GM18519 (cell line): ENCODE data around the gene C9orf78.
A peak's percentile ranks its signal among the peaks of the same experiment; 100 is the strongest.

Experiments
- ATAC-seq: cut with Tn5 transposase; IDR thresholded peaks from one replicate; pipeline ENCODE4 v1.9.1; 2021; ENCODE audit warnings: mild to moderate bottlenecking, moderate library complexity; ENCODE audit not compliant: unreplicated experiment, low FRiP score

Gene C9orf78

GRCh38 chr9:129835128-129835859 lies at the start of gene C9orf78, which contains the start of gene USP20:
Gene C9orf78, minus strand, starts transcription at chr9:129835275. Its CDS starts 54 bp downstream, at chr9:129835221.
Gene USP20, plus strand, starts transcription at chr9:129835458. Its CDS starts 17,098 bp downstream, at chr9:129852556.
- peak; percentile 83 for ATAC-seq

- ATAC-seq = peak; percentile 35
Observed at GRCh38 chr9:129884220-129885017, 49.3 kb upstream of the C9orf78 start.

GRCh38 chr9:129881547-129882324 lies 46.7 kb upstream of the C9orf78 start:
- ATAC-seq = no peak

DNA sequence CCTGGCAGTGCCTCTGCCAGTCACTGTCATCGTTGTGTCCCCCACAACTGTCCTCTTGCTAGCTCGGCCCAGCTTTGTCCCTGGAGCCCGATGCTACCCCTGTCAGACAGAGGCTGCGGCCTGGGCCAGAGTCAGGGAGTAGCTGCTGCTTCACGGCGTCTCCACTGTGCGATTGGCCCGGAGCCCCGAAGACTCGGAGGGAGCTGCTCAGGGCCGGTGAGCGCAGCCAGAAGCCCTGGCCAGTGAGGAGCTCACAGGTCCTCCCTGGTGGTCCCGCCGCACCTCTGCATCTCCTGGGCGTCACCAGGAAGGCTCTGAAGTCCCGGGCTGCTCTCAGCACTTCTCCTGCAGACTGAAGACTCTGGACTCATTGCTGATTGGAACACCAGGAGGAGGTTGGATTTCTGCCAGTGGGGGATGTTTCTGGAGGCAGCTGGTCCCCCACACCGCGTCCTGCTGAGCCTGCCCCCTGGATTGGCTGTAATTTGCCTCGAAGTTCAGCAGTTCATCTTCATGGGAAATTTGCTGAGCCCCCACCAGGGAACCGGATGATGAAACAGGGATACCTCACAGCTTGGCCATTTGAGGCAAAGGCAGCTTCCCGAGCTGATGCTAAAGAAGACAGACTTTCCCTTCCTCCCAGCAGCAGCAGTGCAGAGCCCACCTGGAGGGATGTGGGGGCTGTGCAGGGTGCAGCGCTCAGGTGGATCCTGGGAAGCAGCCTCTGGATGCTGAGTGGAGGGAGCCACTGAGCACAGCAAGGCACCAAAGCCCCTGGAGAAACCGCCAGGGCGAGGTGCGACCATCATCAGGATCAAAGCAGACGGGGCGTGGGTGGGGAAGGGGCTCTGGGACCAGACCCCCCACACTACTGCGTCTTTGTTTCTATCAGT lies 45.8 kb upstream of the C9orf78 start:
- no peak for ATAC-seq

GRCh38 chr9:129879991-129880653 lies 45.0 kb upstream of the C9orf78 start:
- no peak for ATAC-seq

DNA sequence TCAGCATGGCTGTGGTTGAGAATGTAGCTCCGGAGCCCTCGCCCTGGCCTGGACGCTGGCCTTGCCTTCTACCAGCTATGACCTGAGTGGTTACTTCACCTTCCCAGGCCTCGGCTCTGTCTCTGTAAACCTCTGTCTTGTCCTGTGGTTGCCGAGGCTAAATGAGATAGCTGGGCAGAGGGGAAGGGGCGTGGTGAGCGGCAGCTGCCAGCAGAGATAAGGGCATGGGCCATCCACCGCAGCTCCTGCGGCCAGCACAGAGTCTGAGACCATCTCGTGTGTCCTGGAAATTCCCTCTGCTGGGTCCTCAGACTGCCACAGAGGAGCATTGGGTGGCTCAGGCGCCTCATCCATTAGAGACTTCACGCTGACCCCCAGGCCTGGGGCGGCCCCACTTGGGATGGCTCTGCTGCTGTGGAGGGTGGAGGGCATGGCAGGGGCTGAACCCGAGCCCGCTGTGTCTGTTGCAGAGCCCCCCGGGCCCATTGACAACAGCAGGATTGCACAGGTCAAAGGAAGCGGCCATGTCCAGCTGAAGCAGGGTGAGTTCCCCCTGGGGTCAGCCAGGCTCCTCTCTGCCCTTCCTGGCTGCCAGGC lies 44.1 kb upstream of the C9orf78 start:
- ATAC-seq = no peak

DNA sequence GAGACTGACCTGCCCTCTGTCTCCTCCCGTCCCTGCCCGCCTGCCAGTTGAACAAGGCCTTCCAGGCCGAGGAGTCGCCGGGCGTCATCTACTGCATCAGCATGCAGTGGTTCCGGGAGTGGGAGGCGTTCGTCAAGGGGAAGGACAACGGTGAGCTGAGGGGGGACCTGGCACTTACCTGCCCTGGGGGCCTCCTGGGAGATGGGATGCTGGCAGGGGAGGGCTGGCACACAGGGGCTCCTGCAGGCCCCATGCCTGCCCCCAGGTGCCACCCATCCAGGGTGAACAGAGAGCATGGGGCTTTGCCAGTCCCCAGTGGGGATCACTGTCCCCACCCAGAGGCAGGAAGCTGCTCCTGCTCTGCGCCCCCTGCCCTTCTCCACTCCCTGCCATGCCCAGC lies 43.2 kb upstream of the C9orf78 start:
- no peak for ATAC-seq

- ATAC-seq = no peak
Observed at GRCh38 chr9:129876815-129877214, 41.7 kb upstream of the C9orf78 start.

- no peak for ATAC-seq
Observed at GRCh38 chr9:129875687-129876395, 40.8 kb upstream of the C9orf78 start.

GRCh38 chr9:129875181-129875611 lies 40.1 kb upstream of the C9orf78 start:
- ATAC-seq = no peak

GRCh38 chr9:129874261-129875101 lies 39.4 kb upstream of the C9orf78 start:
- ATAC-seq = no peak

GRCh38 chr9:129873563-129874190 lies 38.6 kb upstream of the C9orf78 start:
- ATAC-seq = no peak

GRCh38 chr9:129871046-129871445 lies 36.0 kb upstream of the C9orf78 start:
- no peak for ATAC-seq

DNA sequence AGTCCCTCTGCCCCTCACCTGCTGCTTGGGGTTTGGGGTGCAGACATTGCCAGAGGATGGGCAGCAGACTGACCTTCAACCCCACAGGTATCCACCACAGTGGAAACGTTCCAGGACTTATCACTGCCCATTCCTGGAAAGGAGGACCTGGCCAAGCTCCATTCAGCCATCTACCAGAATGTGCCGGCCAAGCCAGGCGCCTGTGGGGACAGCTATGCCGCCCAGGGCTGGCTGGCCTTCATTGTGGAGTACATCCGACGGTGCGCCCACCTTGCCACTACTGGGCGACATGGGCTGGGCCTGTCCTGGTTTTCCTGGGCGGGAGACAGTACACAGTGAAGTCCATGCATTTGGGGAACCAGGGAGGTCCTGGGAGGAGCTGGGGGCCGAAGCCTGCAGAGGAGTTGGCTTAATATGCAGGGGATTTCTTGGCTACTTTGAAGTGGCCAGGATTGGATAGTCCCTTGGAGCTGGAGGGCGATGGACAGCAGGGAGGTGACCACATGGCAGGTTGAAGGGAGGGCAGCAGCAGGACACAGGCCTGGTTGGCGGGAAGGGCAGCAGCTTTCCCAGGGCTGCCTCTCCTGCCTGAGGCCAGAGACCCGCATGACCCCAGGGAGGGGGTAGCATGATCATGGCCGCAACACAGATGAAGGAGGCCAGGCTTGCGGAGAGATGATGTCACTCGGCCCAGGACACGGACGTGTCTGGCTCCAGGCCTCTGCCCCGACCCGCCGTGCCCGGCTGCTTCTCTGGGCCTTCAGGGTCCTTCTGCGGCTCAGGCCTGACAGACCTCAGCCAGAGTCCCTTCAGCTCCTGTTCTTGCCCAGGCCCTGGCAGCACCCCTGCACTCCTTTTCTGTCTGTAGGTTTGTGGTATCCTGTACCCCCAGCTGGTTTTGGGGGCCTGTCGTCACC lies 34.8 kb upstream of the C9orf78 start:
- no peak for ATAC-seq

GRCh38 chr9:129868872-129869486 lies 33.9 kb upstream of the C9orf78 start:
- ATAC-seq = no peak
